Thyroid gland (tissue), 4 donors: ENCODE data around the gene CASP8AP2.

Experiments
- POLR2A ChIP-seq, 2 donors: fragments of 450-650 bp; IDR thresholded peaks; one replicate each; pipeline ENCODE4 v1.6.1; 2017; ENCODE audit warnings: antibody characterized with exemption in 2 of 2, mild to moderate bottlenecking in 2 of 2, moderate library complexity in 1 of 2
- TF ChIP-seq, protein P1 (sequence below), 6 experiments: fragments of 200-600 bp in 3 of 6; fragments of 450-650 bp in 3 of 6; sonication (generic) in 3 of 6; IDR thresholded peaks; one replicate each; pipeline ENCODE4 v1.5.1; 2016 to 2019; ENCODE audit warnings: antibody characterized with exemption in 6 of 6, mild to moderate bottlenecking in 2 of 6, inconsistent platforms in 1 of 6, moderate library complexity in 1 of 6

DNA sequence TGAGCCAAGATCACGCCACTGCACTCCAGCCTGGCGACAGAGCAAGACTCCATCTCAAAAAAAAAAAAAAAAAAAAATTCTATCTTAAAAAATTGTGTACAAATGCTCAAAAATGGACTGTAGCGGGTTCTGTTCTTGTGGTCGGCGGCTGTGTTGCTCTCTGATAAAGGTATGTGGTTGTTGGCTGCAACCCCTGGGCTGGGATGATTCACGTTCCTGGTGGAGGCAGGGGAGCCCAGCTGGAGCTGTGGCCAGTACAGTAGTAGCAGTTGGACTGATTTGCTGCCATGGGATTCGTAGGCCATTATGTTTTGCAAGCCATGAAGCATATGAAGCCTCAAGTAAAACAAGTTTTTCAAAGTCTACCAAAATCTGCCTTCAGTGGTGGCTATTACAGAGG, 32.4 kb upstream of the CASP8AP2 start:
- TF ChIP-seq, protein P1, sequence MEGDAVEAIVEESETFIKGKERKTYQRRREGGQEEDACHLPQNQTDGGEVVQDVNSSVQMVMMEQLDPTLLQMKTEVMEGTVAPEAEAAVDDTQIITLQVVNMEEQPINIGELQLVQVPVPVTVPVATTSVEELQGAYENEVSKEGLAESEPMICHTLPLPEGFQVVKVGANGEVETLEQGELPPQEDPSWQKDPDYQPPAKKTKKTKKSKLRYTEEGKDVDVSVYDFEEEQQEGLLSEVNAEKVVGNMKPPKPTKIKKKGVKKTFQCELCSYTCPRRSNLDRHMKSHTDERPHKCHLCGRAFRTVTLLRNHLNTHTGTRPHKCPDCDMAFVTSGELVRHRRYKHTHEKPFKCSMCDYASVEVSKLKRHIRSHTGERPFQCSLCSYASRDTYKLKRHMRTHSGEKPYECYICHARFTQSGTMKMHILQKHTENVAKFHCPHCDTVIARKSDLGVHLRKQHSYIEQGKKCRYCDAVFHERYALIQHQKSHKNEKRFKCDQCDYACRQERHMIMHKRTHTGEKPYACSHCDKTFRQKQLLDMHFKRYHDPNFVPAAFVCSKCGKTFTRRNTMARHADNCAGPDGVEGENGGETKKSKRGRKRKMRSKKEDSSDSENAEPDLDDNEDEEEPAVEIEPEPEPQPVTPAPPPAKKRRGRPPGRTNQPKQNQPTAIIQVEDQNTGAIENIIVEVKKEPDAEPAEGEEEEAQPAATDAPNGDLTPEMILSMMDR (IDR thresholded peaks at IDR 0.05): no peak
- no peak for TF ChIP-seq POLR2A (IDR thresholded peaks at IDR 0.05)
